VCaP (cell line): ENCODE results near the gene MMP13.
"Not testable (repeated sequence)": the region's sequence is repeated elsewhere in the genome, so short reads cannot be mapped to it uniquely, and the experiment has no call there.

Experiments
- H3K27ac ChIP-seq: fragments of 450-650 bp; 2 replicates; pipeline ENCODE4 v1.5.1; 2017
- TF ChIP-seq, protein P1 (sequence below): fragments of 450-650 bp; conservative IDR thresholded peaks from 2 replicates; pipeline ENCODE4 v1.5.1; 2017; ENCODE audit warnings: mild to moderate bottlenecking, moderate library complexity

MMP13 gene

DNA sequence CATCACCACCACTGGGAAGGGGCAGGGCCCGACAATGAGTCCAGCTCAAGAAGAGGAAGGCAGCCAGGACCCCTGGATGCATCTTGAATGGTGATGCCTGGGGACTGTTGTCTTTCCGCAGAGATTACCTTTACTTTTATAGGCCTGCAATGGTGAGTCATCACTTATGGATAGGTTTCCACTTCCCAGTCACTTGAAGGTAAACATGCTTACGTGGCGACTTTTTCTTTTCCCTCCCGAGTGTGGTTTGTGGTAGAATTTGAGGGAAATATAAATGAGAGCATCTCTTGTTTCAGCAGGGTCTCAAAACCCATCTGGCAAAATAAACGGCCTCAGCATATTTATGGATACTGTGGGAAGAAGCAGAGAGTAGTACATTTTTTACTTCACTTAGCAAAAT lies at the start of gene MMP13:
MMP13 (minus strand) TSS at position 109 of the 400 bp plus-strand sequence; CDS start at position 82, 27 bp downstream.
- TF ChIP-seq, protein P1, sequence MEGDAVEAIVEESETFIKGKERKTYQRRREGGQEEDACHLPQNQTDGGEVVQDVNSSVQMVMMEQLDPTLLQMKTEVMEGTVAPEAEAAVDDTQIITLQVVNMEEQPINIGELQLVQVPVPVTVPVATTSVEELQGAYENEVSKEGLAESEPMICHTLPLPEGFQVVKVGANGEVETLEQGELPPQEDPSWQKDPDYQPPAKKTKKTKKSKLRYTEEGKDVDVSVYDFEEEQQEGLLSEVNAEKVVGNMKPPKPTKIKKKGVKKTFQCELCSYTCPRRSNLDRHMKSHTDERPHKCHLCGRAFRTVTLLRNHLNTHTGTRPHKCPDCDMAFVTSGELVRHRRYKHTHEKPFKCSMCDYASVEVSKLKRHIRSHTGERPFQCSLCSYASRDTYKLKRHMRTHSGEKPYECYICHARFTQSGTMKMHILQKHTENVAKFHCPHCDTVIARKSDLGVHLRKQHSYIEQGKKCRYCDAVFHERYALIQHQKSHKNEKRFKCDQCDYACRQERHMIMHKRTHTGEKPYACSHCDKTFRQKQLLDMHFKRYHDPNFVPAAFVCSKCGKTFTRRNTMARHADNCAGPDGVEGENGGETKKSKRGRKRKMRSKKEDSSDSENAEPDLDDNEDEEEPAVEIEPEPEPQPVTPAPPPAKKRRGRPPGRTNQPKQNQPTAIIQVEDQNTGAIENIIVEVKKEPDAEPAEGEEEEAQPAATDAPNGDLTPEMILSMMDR, result no peak
- H3K27ac ChIP-seq, result no peak within 1 kb of the TSS

DNA sequence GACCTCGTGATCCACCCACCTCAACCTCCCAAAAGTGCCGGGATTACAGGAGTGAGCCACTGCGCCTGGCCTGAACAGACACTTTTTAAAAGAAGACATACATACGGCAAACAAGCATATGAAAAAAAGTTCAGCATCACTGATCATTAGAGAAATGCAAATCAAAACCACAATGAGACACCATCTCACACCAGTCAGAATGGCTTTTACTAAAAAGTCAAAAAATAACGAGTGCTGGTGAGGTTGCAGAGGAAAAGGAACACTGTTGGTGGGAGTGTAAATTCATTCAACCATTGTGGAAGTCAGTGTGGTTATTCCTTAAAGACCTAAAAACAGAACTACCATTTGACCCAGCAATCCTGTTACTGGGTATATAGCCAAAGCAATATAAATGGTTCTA lies 48.7 kb upstream of the MMP13 start:
- H3K27ac ChIP-seq, result not testable (repeated sequence)

DNA sequence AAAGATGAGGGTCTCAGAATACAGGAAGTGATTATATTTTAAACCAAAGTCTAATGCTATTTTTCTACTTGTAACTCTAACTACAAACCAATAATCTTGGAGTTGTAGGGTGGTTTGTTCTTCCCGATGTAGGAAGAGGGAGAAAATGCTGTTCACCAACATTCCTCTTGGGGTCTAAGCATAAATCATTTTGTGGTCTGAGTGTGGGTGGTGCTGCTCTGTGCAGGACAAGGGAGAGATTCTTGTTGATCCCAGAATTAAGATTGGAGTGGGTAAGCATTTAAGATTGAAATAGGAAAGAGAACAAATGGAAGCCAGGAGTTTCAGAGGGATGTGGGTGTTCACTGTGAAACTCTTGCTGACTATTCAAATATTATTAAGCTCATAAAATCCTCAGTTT lies 38.6 kb upstream of the MMP13 start:
- H3K27ac ChIP-seq, result no peak overlapping the region
- TF ChIP-seq, protein P1, result no peak

DNA sequence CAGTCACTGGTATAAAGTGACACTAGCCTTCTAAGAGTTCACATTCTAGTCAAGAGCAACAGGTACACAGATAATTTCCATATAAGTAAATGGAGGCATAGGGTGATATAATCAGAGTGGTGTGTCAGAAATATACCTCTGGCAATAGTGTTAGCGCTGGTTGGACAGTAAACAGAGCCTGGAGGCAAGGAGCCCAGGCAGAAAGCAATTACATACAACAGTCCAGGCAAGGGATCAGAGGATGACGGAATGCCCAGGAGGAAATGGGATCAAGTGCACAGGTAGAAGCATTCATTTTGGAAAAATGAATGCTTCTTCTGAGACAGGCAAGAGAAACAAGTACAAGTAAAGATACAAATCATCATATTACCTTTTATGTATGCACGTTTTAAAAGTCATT lies 36.2 kb upstream of the MMP13 start:
- TF ChIP-seq, protein P1, result no peak

DNA sequence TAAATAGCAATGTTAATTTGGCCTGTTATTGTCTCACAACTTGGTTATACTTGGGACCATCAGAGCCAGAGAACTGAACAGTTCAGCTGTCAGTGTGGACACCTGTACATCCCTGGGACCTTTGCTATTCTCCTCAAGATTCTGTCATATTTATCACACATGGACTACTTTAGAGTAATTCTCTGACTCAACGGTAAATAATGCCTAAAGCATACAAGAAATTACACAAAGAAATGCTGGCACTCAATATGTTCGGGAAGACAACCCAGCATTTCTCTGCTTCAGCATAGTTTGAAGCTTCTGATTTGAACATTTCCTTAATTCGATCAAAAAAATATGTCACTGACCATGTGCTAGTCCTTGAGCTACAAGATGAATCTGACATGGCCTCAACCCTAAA lies 34.6 kb upstream of the MMP13 start:
- TF ChIP-seq, protein P1, result no peak

More for the DNA sequence above, 36.2 kb upstream of the MMP13 start:
- no peak overlapping the region for H3K27ac ChIP-seq

DNA sequence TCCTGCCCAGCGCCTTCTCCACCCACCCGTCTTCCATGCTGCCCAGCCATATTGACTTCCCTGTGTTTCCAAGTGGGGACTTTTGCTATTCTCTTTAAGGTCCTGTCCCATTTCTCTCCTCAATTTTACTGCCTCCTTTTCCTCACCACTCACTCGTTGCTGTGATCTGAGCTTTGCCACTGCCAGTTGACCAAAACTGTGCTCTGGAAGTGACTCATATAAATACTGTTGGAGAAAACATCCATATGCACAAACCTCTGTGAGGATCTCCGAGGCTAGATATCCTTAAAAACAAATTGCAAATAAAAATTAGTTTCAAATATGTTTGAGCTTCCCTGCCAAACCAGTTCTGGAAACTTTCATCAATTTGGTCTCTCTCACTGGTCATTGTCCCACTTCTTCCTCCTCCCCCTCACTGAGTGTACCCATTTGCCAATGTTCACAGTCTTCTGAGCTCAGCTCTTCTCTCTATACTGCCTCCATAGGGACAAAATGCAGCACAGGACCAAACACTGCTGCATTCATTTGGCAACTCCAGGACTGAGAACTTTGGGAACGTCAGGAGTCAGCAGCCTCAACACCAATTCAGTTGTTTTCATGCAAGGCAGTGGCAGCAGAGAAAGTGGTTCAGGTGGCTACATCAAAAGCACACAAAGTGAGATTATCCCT lies 34.0 kb upstream of the MMP13 start:
- H3K27ac ChIP-seq, result no peak overlapping the region
- TF ChIP-seq, protein P1, result no peak

More for the DNA sequence above, 34.6 kb upstream of the MMP13 start:
- H3K27ac ChIP-seq, result no peak overlapping the region

DNA sequence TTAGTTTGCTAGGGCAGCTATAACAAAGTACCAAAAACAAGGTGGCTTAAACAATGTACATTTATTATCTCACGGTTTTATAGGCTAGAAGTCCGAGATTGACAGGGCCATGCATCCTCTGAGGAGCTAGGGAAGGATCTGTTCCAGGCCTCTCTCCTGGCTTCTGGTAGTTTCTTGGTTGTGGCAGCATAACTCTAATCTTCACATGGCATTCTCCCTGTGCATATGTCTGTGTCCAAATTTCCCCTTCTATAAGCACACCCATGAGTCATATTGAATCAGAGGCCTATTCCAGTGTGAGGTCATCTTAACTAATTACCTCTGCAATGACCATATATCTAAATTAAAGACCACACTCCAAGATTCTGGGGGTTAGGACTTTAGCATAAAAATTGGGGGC lies 31.3 kb upstream of the MMP13 start:
- H3K27ac ChIP-seq, result no peak overlapping the region
- TF ChIP-seq, protein P1, result no peak

DNA sequence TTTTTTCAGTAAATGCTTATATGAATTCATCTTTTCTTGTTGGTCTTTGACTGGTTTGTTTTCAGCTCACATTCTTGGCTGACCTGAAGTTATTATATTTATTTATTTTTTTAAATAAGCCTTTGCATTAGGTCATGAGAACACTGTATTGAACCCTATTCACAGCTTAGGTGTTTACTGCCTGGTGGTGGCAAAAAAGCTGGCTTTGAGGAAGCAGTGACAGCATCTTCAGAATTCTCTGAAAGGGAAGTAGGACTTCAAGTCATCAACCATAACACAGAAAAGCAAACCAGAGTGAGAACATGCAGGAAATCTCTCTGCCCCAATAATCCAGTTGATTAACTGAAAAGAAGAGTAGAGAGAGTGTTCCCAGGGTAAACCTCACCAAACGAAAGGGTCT lies 30.3 kb upstream of the MMP13 start:
- H3K27ac ChIP-seq, result no peak overlapping the region
- TF ChIP-seq, protein P1, result no peak
